ENCODE data around the gene PGAM5. TPM values are rescaled to one million over a fixed set of nuclear protein-coding genes. Genes with fewer than 3 reads are reported as not detected.

The PGAM5 gene
- total RNA-seq, 1 experiment from 2014 or later = 78.1 TPM

GRCh38 chr12:132665794-132666193, 44.8 kb upstream of the PGAM5 start:
- no peaks in the 10 kb centered on the region for H3K27me3 ChIP-seq (replicated peaks; ENCODE audit: control insufficient read depth, insufficient read depth, low read length)
- H3K9me3 ChIP-seq = no peaks in the 10 kb centered on the region
- BruUV-seq (replicated peaks) = no TSS peak
- H3K36me3 ChIP-seq (ENCODE audit: control insufficient read depth, insufficient read depth, low read length) = peaks cover 1% of the 10 kb centered on the region
- no peaks in the 10 kb centered on the region for H3K4me1 Mint-ChIP-seq (ENCODE audit: low read depth, unreplicated experiment)
- H3K36me3 Mint-ChIP-seq (ENCODE audit: insufficient read depth, unreplicated experiment) = peaks cover 85% of the 10 kb centered on the region
- H3K27me3 Mint-ChIP-seq (ENCODE audit: insufficient read depth, unreplicated experiment) = no peaks in the 10 kb centered on the region
- TF ChIP-seq CTCF (IDR thresholded peaks at IDR 0.05; ENCODE audit: insufficient read depth in 1 of 2, low read depth in 1 of 2, low read length in 1 of 2, severe bottlenecking in 1 of 2, unreplicated experiment in 1 of 2) = no peak
- no peak overlapping the region for H3K4me3 Mint-ChIP-seq (ENCODE audit: unreplicated experiment)
- no peak overlapping the region for H3K4me3 ChIP-seq (ENCODE audit: low read depth, low read length)
- intact Hi-C loops (cut with micrococcal nuclease; ENCODE audit: unreplicated experiment) = no loop called here
- POLR2A ChIA-PET = no interaction called here
- no peak overlapping the region for H3K27ac Mint-ChIP-seq (ENCODE audit: unreplicated experiment)
- CTCF ChIA-PET = no interaction called here
- DNase-seq = no peak
- no peaks in the 10 kb centered on the region for H3K4me1 ChIP-seq
- no peaks in the 10 kb centered on the region for H3K9me3 Mint-ChIP-seq (ENCODE audit: unreplicated experiment)

GRCh38 chr12:132668191-132669088, 42.2 kb upstream of the PGAM5 start:
- Mint-ChIP-seq H3K4me3 (ENCODE audit: unreplicated experiment) (no peak overlapping the region), H3K36me3 (ENCODE audit: insufficient read depth, unreplicated experiment) (peaks cover 92% of the 10 kb centered on the region), H3K9me3 (ENCODE audit: unreplicated experiment) (no peaks in the 10 kb centered on the region), H3K27me3 (ENCODE audit: insufficient read depth, unreplicated experiment) (no peaks in the 10 kb centered on the region), H3K27ac (ENCODE audit: unreplicated experiment) (no peak overlapping the region), H3K4me1 (ENCODE audit: low read depth, unreplicated experiment) (no peaks in the 10 kb centered on the region)
- H3K36me3 ChIP-seq (ENCODE audit: control insufficient read depth, insufficient read depth, low read length) = no peaks in the 10 kb centered on the region; the same call in none of the 2 replicates
- intact Hi-C loops (cut with micrococcal nuclease; ENCODE audit: unreplicated experiment) = no loop called here
- BruUV-seq (replicated peaks) = no TSS peak
- no peaks in the 10 kb centered on the region for H3K27me3 ChIP-seq (replicated peaks; ENCODE audit: control insufficient read depth, insufficient read depth, low read length)
- H3K4me1 ChIP-seq = no peaks in the 10 kb centered on the region
- no peak overlapping the region for H3K4me3 ChIP-seq (ENCODE audit: low read depth, low read length)
- ChIA-PET POLR2A (no interaction called here), CTCF (no interaction called here)
- no peak for TF ChIP-seq CTCF (IDR thresholded peaks at IDR 0.05; ENCODE audit: insufficient read depth in 1 of 2, low read depth in 1 of 2, low read length in 1 of 2, severe bottlenecking in 1 of 2, unreplicated experiment in 1 of 2)
- H3K9me3 ChIP-seq = no peaks in the 10 kb centered on the region
- no peak for DNase-seq

- Histone ChIP-seq H3K27me3 (replicated peaks; ENCODE audit: control insufficient read depth, insufficient read depth, low read length) (no peaks in the 10 kb centered on the region), H3K9me3 (no peaks in the 10 kb centered on the region), H3K4me3 (ENCODE audit: low read depth, low read length) (no peak overlapping the region), H3K36me3 (ENCODE audit: control insufficient read depth, insufficient read depth, low read length) (no peaks in the 10 kb centered on the region; the same call in none of the 2 replicates), H3K4me1 (no peaks in the 10 kb centered on the region)
- ChIA-PET POLR2A (no interaction called here), CTCF (no interaction called here)
- no TSS peak for BruUV-seq (replicated peaks)
- H3K27ac Mint-ChIP-seq (ENCODE audit: unreplicated experiment) = no peak overlapping the region
- no peaks in the 10 kb centered on the region for H3K4me1 Mint-ChIP-seq (ENCODE audit: low read depth, unreplicated experiment)
- H3K4me3 Mint-ChIP-seq (ENCODE audit: unreplicated experiment) = no peak overlapping the region
- H3K27me3 Mint-ChIP-seq (ENCODE audit: insufficient read depth, unreplicated experiment) = no peaks in the 10 kb centered on the region
- DNase-seq = no peak
- H3K9me3 Mint-ChIP-seq (ENCODE audit: unreplicated experiment) = no peaks in the 10 kb centered on the region
- intact Hi-C loops (cut with micrococcal nuclease; ENCODE audit: unreplicated experiment) = no loop called here
- no peak for TF ChIP-seq CTCF (IDR thresholded peaks at IDR 0.05; ENCODE audit: insufficient read depth in 1 of 2, low read depth in 1 of 2, low read length in 1 of 2, severe bottlenecking in 1 of 2, unreplicated experiment in 1 of 2)
- H3K36me3 Mint-ChIP-seq (ENCODE audit: insufficient read depth, unreplicated experiment) = peaks cover 99% of the 10 kb centered on the region
Observed at GRCh38 chr12:132669166-132669879, 41.3 kb upstream of the PGAM5 start.
